GM12878 (cell line): ENCODE data around the gene OR51L1. TPM values are rescaled to one million over a fixed set of nuclear protein-coding genes. Genes with fewer than 3 reads are reported as not detected.

Experiments
- ATAC-seq: fragments of 200-7000 bp; cut with Tn5 transposase; 3 replicates; pipeline ENCODE4 v1.9.1; 2020; ENCODE audit warnings: mild to moderate bottlenecking, moderate library complexity
- BruUV-seq: library from RNA; stranded (reverse); fragments of 400-500 nt; replicated peaks from 2 replicates; lab custom pipeline; 2021; lab: Mats Ljungman, UMichigan
- CTCF ChIA-PET: fragments of 300-600 bp; sonication (Branson Sonifier 250); formaldehyde crosslinking; extraction: SDS; loops from one replicate; lab custom pipeline; 2021; ENCODE audit warnings: inconsistent platforms; lab: Yijun Ruan, JAX
- POLR2A ChIA-PET: fragments of 350-600 bp; formaldehyde crosslinking; extraction: SDS; loops from one replicate; lab custom pipeline; 2021; ENCODE audit warnings: inconsistent platforms; lab: Charles Lee
- RAD21 ChIA-PET: fragments of 300-600 bp; sonication (Branson Sonifier 250); formaldehyde crosslinking; loops from one replicate; lab custom pipeline; 2023; ENCODE audit warnings: antibody characterized with exemption; ENCODE audit not compliant: unreplicated experiment; lab: Charles Lee
- SMC1A ChIA-PET: fragments of 300-600 bp; sonication (Branson Sonifier 250); formaldehyde crosslinking; loops from one replicate; lab custom pipeline; 2023; ENCODE audit not compliant: unreplicated experiment, uncharacterized antibody; lab: Charles Lee
- DNase-seq: peaks from one replicate; pipeline ENCODE4 v3.0.0-alpha.2; 2011; ENCODE audit warnings: low read depth, low spot score
- FAIRE-seq: peaks from 3 replicates; lab custom pipeline; 2011; peaks lifted over from hg19 to GRCh38; lab: Jason Lieb, UNC
- H2AFZ ChIP-seq: 2 replicates; pipeline ENCODE4 v1.6.0; 2011; ENCODE audit warnings: low read depth, low read length, control low read depth; ENCODE audit not compliant: control insufficient read depth
- H3K27ac ChIP-seq: 2 replicates; pipeline ENCODE4 v1.5.1; 2011; ENCODE audit warnings: control low read depth; ENCODE audit not compliant: control insufficient read depth, insufficient read depth
- H3K27me3 ChIP-seq, 2 experiments: replicated peaks in 1 of 2; 2 replicates each; pipeline versions ENCODE4 v1.6.0 to v1.6.1; 2011; ENCODE audit warnings: low read length in 1 of 2; ENCODE audit not compliant: control insufficient read depth in 2 of 2, insufficient read depth in 2 of 2
- H3K36me3 ChIP-seq, 2 experiments: 2 replicates each; pipeline ENCODE4 v1.5.1; 2011; ENCODE audit warnings: low read length in 1 of 2; ENCODE audit not compliant: control insufficient read depth in 2 of 2, insufficient read depth in 2 of 2
- H3K4me1 ChIP-seq: 2 replicates; pipeline ENCODE4 v1.6.1; 2011; ENCODE audit warnings: mild to moderate bottlenecking, low read length, moderate library complexity, mixed read lengths; ENCODE audit not compliant: control insufficient read depth, insufficient read depth
- H3K4me2 ChIP-seq: 2 replicates; pipeline ENCODE4 v1.6.0; 2011; ENCODE audit warnings: control low read depth; ENCODE audit not compliant: control insufficient read depth, insufficient read depth
- H3K4me3 ChIP-seq: fragments of 200-600 bp; sonication (generic); 2 replicates; pipeline ENCODE4 v1.5.1; 2016
- H3K79me2 ChIP-seq: 2 replicates; pipeline ENCODE4 v1.6.0; 2011; ENCODE audit warnings: low read length; ENCODE audit not compliant: control insufficient read depth, insufficient read depth
- H3K9ac ChIP-seq: 2 replicates; pipeline ENCODE4 v1.8.0; 2011; ENCODE audit warnings: low read length, control low read depth, mixed read lengths; ENCODE audit not compliant: control insufficient read depth, insufficient read depth
- H3K9me3 ChIP-seq: replicated peaks from 3 replicates; pipeline ENCODE4 v1.5.1; 2011; ENCODE audit warnings: mild to moderate bottlenecking, low read length; ENCODE audit not compliant: control insufficient read depth, insufficient read depth
- H4K20me1 ChIP-seq: 2 replicates; pipeline ENCODE4 v1.6.0; 2011; ENCODE audit not compliant: control insufficient read depth, insufficient read depth
- ETV6 ChIP-seq, 2 experiments: fragments of 450-650 bp in 1 of 2; IDR thresholded peaks in 1 of 2; conservative IDR thresholded peaks in 1 of 2; 2 replicates each; pipeline ENCODE4 v1.6.1; 2014; ENCODE audit warnings: antibody characterized with exemption in 1 of 2, borderline replicate concordance in 1 of 2, low read depth in 1 of 2, mild to moderate bottlenecking in 1 of 2, moderate library complexity in 1 of 2
- HDGF ChIP-seq: fragments of 450-650 bp; IDR thresholded peaks from 2 replicates; pipeline ENCODE4 v1.6.1; 2016; ENCODE audit warnings: antibody characterized with exemption
- KLF5 ChIP-seq: fragments of 450-650 bp; IDR thresholded peaks from 2 replicates; pipeline ENCODE4 v1.6.1; 2014; ENCODE audit warnings: mild to moderate bottlenecking; ENCODE audit not compliant: partially characterized antibody
- MTA2 ChIP-seq: fragments of 450-650 bp; IDR thresholded peaks from 2 replicates; pipeline ENCODE4 v1.6.1; 2016; ENCODE audit warnings: low read depth, mild to moderate bottlenecking, moderate library complexity
- POLR2A ChIP-seq: IDR thresholded peaks from 2 replicates; pipeline ENCODE4 v1.6.1; 2011; ENCODE audit warnings: low read depth, mild to moderate bottlenecking, low read length
- RFX5 ChIP-seq: IDR thresholded peaks from 2 replicates; pipeline ENCODE4 v1.6.1; 2011; ENCODE audit warnings: low read depth, low read length, improper control_type of control experiment
- SIX5 ChIP-seq: IDR thresholded peaks from 2 replicates; pipeline ENCODE4 v1.6.1; 2011; ENCODE audit warnings: mild to moderate bottlenecking, low read depth, low read length, moderate library complexity; ENCODE audit not compliant: severe bottlenecking
- SMAD1 ChIP-seq: fragments of 450-650 bp; IDR thresholded peaks from 2 replicates; pipeline ENCODE4 v1.6.1; 2018; ENCODE audit warnings: mild to moderate bottlenecking, low read depth; ENCODE audit not compliant: partially characterized antibody
- SREBF1 ChIP-seq: IDR thresholded peaks from 2 replicates; pipeline ENCODE4 v1.6.1; 2012; ENCODE audit warnings: mild to moderate bottlenecking, low read length
- STAT1 ChIP-seq: fragments of 450-650 bp; conservative IDR thresholded peaks from 2 replicates; pipeline ENCODE4 v1.6.1; 2014; ENCODE audit warnings: antibody characterized with exemption, mild to moderate bottlenecking
- STAT3 ChIP-seq: IDR thresholded peaks from 2 replicates; pipeline ENCODE4 v1.6.1; 2011; ENCODE audit warnings: low read depth, low read length, improper control_type of control experiment
- TARDBP ChIP-seq: IDR thresholded peaks from 2 replicates; pipeline ENCODE4 v1.6.1; 2016; ENCODE audit warnings: borderline replicate concordance
- YY1 ChIP-seq: IDR thresholded peaks from 2 replicates; pipeline ENCODE4 v1.6.1; 2011; ENCODE audit warnings: low read depth, mild to moderate bottlenecking, low read length
- in situ Hi-C: fragments of 300-500 bp; cut with MboI; formaldehyde crosslinking; loops from 9 replicates; pipeline ENCODE4 v1.14.3; 2018; ENCODE audit warnings: mixed read lengths
- intact Hi-C: fragments of 100-400 bp; cut with micrococcal nuclease; formaldehyde crosslinking; loops from one replicate; pipeline ENCODE4 v1.14.2; 2022; ENCODE audit not compliant: unreplicated experiment
- polyA plus RNA-seq, 11 experiments: library from polyadenylated mRNA; depleted of rRNA in 4 of 11; unstranded in 6 of 11; stranded (reverse) in 5 of 11; fragments of >200 nt; fragmentation: Nextera tagmentation in 4 of 11; fragmentation: Illumina TruSeq in 1 of 11; extraction: Ambion mirVana in 4 of 11; extraction: Trizol in 1 of 11; gene quantifications; 1 replicate in 1 of 11; 2 replicates in 10 of 11; pipeline versions ENCODE4 v1.2.1 to v1.2.3, GENCODE V29; 2011 to 2016; ENCODE audit warnings: inconsistent platforms in 2 of 11, missing spikeins in 2 of 11, low read depth in 1 of 11
- total RNA-seq, 4 experiments: library from RNA; depleted of rRNA in 3 of 4; stranded (reverse); fragments of >200 nt in 3 of 4; fragmentation: Illumina TruSeq in 1 of 4; extraction: Trizol in 1 of 4; gene quantifications; 2 replicates each; pipeline versions ENCODE4 v1.2.1 to v1.2.3, GENCODE V29; 2013 to 2021
- TF ChIP-seq, protein P1 (sequence below): IDR thresholded peaks from 2 replicates; pipeline ENCODE4 v1.6.1; 2012; ENCODE audit warnings: low read depth, low read length, improper control_type of control experiment
- TF ChIP-seq, protein P2 (sequence below): fragments of 450-650 bp; IDR thresholded peaks from 2 replicates; pipeline ENCODE4 v1.6.1; 2017; ENCODE audit warnings: mild to moderate bottlenecking, moderate library complexity
- TF ChIP-seq, protein P3 (sequence below): IDR thresholded peaks from 2 replicates; pipeline ENCODE4 v1.6.1; 2012; ENCODE audit warnings: low read length, inconsistent platforms
- TF ChIP-seq, protein P4 (sequence below): fragments of 450-650 bp; formaldehyde crosslinking; IDR thresholded peaks from 2 replicates; pipeline ENCODE4 v1.5.0; 2022; ENCODE audit warnings: mild to moderate bottlenecking, missing genetic modification characterization

Gene OR51L1
- total and polyA plus RNA-seq, 10 of the 15 experiments (the other 5 are each of a cell fraction or from before 2014, with no cell fraction given): not detected

DNA sequence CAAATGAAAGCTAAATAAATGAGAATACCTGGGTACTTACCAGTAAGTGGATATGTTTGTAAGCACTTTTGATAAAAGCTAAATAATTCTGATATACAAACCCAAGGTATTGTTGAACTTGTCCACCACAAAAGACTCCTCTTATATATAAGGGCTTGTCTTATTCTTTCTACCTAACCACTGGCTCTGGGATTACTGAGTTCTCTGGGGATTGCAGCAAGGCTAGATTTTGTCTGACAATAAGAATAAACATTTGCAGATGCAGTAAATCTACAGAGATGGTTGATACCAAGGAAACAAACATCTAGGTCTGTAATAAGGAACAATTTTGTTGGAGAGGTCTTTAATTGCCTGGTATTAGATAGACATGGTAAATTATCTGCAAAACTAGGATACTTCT, 47.1 kb upstream of the OR51L1 start, which contains the start of gene OR51A4:
Gene OR51A4, minus strand, starts transcription at position 101 of the 400 bp plus-strand sequence. CDS start 505 bp downstream, outside the sequence.
- Histone ChIP-seq H3K9me3 (no peaks in the 10 kb centered on the region), H3K4me3 (no peak within 1 kb of the TSS), H3K36me3 (no peaks in the 10 kb centered on the region), H3K27me3 (no peaks in the 10 kb centered on the region), H3K4me1 (no peaks in the 10 kb centered on the region), H2AFZ (no peak within 1 kb of the TSS), H4K20me1 (no peaks in the 10 kb centered on the region), H3K79me2 (no peaks in the 10 kb centered on the region), H3K9ac (no peak within 1 kb of the TSS), H3K27ac (no peak within 1 kb of the TSS), H3K4me2 (no peak within 1 kb of the TSS)
- FAIRE-seq (no peak), DNase-seq (no peak), ATAC-seq (no peak)
- no peak for TF ChIP-seq SIX5
- TF ChIP-seq HDGF: no peak
- TF ChIP-seq, protein P1, sequence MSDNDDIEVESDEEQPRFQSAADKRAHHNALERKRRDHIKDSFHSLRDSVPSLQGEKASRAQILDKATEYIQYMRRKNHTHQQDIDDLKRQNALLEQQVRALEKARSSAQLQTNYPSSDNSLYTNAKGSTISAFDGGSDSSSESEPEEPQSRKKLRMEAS: no peak
- TF ChIP-seq, protein P2, sequence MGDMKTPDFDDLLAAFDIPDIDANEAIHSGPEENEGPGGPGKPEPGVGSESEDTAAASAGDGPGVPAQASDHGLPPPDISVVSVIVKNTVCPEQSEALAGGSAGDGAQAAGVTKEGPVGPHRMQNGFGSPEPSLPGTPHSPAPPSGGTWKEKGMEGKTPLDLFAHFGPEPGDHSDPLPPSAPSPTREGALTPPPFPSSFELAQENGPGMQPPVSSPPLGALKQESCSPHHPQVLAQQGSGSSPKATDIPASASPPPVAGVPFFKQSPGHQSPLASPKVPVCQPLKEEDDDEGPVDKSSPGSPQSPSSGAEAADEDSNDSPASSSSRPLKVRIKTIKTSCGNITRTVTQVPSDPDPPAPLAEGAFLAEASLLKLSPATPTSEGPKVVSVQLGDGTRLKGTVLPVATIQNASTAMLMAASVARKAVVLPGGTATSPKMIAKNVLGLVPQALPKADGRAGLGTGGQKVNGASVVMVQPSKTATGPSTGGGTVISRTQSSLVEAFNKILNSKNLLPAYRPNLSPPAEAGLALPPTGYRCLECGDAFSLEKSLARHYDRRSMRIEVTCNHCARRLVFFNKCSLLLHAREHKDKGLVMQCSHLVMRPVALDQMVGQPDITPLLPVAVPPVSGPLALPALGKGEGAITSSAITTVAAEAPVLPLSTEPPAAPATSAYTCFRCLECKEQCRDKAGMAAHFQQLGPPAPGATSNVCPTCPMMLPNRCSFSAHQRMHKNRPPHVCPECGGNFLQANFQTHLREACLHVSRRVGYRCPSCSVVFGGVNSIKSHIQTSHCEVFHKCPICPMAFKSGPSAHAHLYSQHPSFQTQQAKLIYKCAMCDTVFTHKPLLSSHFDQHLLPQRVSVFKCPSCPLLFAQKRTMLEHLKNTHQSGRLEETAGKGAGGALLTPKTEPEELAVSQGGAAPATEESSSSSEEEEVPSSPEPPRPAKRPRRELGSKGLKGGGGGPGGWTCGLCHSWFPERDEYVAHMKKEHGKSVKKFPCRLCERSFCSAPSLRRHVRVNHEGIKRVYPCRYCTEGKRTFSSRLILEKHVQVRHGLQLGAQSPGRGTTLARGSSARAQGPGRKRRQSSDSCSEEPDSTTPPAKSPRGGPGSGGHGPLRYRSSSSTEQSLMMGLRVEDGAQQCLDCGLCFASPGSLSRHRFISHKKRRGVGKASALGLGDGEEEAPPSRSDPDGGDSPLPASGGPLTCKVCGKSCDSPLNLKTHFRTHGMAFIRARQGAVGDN: no peak
- no peak for TF ChIP-seq SMAD1
- TF ChIP-seq ETV6 (conservative IDR thresholded peaks at IDR 0.05 in 1 of 2, IDR thresholded peaks at IDR 0.05 in 1 of 2; ENCODE audit: borderline replicate concordance in 1 of 2, low read depth in 1 of 2): no peak
- TF ChIP-seq, protein P3, sequence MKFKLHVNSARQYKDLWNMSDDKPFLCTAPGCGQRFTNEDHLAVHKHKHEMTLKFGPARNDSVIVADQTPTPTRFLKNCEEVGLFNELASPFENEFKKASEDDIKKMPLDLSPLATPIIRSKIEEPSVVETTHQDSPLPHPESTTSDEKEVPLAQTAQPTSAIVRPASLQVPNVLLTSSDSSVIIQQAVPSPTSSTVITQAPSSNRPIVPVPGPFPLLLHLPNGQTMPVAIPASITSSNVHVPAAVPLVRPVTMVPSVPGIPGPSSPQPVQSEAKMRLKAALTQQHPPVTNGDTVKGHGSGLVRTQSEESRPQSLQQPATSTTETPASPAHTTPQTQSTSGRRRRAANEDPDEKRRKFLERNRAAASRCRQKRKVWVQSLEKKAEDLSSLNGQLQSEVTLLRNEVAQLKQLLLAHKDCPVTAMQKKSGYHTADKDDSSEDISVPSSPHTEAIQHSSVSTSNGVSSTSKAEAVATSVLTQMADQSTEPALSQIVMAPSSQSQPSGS: no peak
- TF ChIP-seq RFX5: no peak
- TF ChIP-seq POLR2A: no peak
- TF ChIP-seq STAT3: no peak
- TF ChIP-seq STAT1: no peak
- no peak for TF ChIP-seq KLF5
- TF ChIP-seq SREBF1: no peak
- no peak for TF ChIP-seq TARDBP
- TF ChIP-seq MTA2: no peak
- TF ChIP-seq, protein P4, sequence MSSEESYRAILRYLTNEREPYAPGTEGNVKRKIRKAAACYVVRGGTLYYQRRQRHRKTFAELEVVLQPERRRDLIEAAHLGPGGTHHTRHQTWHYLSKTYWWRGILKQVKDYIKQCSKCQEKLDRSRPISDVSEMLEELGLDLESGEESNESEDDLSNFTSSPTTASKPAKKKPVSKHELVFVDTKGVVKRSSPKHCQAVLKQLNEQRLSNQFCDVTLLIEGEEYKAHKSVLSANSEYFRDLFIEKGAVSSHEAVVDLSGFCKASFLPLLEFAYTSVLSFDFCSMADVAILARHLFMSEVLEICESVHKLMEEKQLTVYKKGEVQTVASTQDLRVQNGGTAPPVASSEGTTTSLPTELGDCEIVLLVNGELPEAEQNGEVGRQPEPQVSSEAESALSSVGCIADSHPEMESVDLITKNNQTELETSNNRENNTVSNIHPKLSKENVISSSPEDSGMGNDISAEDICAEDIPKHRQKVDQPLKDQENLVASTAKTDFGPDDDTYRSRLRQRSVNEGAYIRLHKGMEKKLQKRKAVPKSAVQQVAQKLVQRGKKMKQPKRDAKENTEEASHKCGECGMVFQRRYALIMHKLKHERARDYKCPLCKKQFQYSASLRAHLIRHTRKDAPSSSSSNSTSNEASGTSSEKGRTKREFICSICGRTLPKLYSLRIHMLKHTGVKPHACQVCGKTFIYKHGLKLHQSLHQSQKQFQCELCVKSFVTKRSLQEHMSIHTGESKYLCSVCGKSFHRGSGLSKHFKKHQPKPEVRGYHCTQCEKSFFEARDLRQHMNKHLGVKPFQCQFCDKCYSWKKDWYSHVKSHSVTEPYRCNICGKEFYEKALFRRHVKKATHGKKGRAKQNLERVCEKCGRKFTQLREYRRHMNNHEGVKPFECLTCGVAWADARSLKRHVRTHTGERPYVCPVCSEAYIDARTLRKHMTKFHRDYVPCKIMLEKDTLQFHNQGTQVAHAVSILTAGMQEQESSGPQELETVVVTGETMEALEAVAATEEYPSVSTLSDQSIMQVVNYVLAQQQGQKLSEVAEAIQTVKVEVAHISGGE (CRISPR knock-in tag): no peak
- TF ChIP-seq YY1: no peak
- intact Hi-C loops (no loop called here), in situ Hi-C loops (no loop called here)
- ChIA-PET SMC1A (no interaction called here), CTCF (no interaction called here), RAD21 (no interaction called here), POLR2A (no interaction called here)
- no TSS peak for BruUV-seq
